Fibroblast of lung (primary cell): ENCODE data around the gene GCC2. TPM values are rescaled to one million over a fixed set of nuclear protein-coding genes. Genes with fewer than 3 reads are reported as not detected.
"Not testable (repeated sequence)": the region's sequence is repeated elsewhere in the genome, so short reads cannot be mapped to it uniquely, and the experiment has no call there.

Experiments
- DNase-seq, 2 donors: peaks; one replicate each; pipeline versions ENCODE4 v3.0.0 to v3.0.0-alpha.2; 2010; ENCODE audit warnings: low read depth in 2 of 2
- H2AFZ ChIP-seq: 2 replicates; pipeline ENCODE4 v1.5.1; 2012; ENCODE audit warnings: low read length, control low read depth, inconsistent platforms
- H3K27ac ChIP-seq: 2 replicates; pipeline ENCODE4 v1.5.1; 2011; ENCODE audit warnings: low read length, control low read depth; ENCODE audit not compliant: insufficient read depth
- H3K27me3 ChIP-seq: 2 replicates; pipeline ENCODE4 v1.5.1; 2011; ENCODE audit warnings: mild to moderate bottlenecking, low read length; ENCODE audit not compliant: control insufficient read depth, insufficient read depth
- H3K36me3 ChIP-seq: 2 replicates; pipeline ENCODE4 v1.5.1; 2011; ENCODE audit warnings: low read length; ENCODE audit not compliant: control insufficient read depth, insufficient read depth
- H3K4me1 ChIP-seq: 2 replicates; pipeline ENCODE4 v1.5.1; 2011; ENCODE audit warnings: low read length; ENCODE audit not compliant: control insufficient read depth, insufficient read depth; ENCODE audit errors: extremely low read depth
- H3K4me2 ChIP-seq: 2 replicates; pipeline ENCODE4 v1.5.1; 2011; ENCODE audit warnings: low read length, control low read depth; ENCODE audit not compliant: insufficient read depth; ENCODE audit errors: extremely low read depth
- H3K4me3 ChIP-seq, 4 experiments: fragments of 200-600 bp in 1 of 4; sonication (generic) in 1 of 4; replicated peaks in 1 of 4; 2 replicates each; pipeline ENCODE4 v1.5.1; 2011 to 2016; ENCODE audit warnings: low read length in 4 of 4, low read depth in 3 of 4, mild to moderate bottlenecking in 3 of 4, control low read depth in 2 of 4, inconsistent platforms in 1 of 4, mixed read lengths in 1 of 4; ENCODE audit not compliant: insufficient read depth in 1 of 4; ENCODE audit errors: control extremely low read depth in 1 of 4
- H3K79me2 ChIP-seq: 2 replicates; pipeline ENCODE4 v1.5.1; 2012; ENCODE audit warnings: mild to moderate bottlenecking, low read length, inconsistent platforms; ENCODE audit not compliant: control insufficient read depth, insufficient read depth
- H3K9ac ChIP-seq: 2 replicates; pipeline ENCODE4 v1.5.1; 2011; ENCODE audit warnings: mild to moderate bottlenecking, low read length, control low read depth; ENCODE audit not compliant: insufficient read depth
- H3K9me3 ChIP-seq: 2 replicates; pipeline ENCODE4 v1.5.1; 2012; ENCODE audit warnings: low read depth, low read length; ENCODE audit not compliant: control insufficient read depth, insufficient read depth
- H4K20me1 ChIP-seq: 2 replicates; pipeline ENCODE4 v1.5.1; 2011; ENCODE audit warnings: low read length; ENCODE audit not compliant: control insufficient read depth, insufficient read depth; ENCODE audit errors: extremely low read depth
- EZH2 ChIP-seq: IDR thresholded peaks from 2 replicates; pipeline ENCODE4 v1.5.1; 2012; ENCODE audit warnings: low read length, control low read depth, mild to moderate bottlenecking; ENCODE audit errors: missing control alignments
- polyA plus RNA-seq, 2 donors: library from polyadenylated mRNA; depleted of rRNA in 1 of 2; stranded (reverse) in 1 of 2; unstranded in 1 of 2; fragments of >200 nt; gene quantifications; 2 replicates each; pipeline ENCODE4 v1.2.1, GENCODE V29; 2011 to 2012; ENCODE audit warnings: missing spikeins in 1 of 2
- total RNA-seq: library from RNA; depleted of rRNA; stranded (reverse); fragments of >200 nt; gene quantifications from 2 replicates; pipeline ENCODE4 v1.2.1, GENCODE V29; 2014
- TF ChIP-seq, protein P1 (sequence below), 2 donors: IDR thresholded peaks in 1 of 2; conservative IDR thresholded peaks in 1 of 2; 1 replicate in 1 of 2; 2 replicates in 1 of 2; pipeline ENCODE4 v1.5.1; 2011 to 2012; ENCODE audit warnings: low read length in 2 of 2, control low read depth in 1 of 2, inconsistent platforms in 1 of 2, low read depth in 1 of 2, mild to moderate bottlenecking in 1 of 2

The GCC2 gene
- total and polyA plus RNA-seq, 2 donors (not counting 1 experiment from before 2014, with no cell fraction given) = 16.3 to 26.4 TPM

DNA sequence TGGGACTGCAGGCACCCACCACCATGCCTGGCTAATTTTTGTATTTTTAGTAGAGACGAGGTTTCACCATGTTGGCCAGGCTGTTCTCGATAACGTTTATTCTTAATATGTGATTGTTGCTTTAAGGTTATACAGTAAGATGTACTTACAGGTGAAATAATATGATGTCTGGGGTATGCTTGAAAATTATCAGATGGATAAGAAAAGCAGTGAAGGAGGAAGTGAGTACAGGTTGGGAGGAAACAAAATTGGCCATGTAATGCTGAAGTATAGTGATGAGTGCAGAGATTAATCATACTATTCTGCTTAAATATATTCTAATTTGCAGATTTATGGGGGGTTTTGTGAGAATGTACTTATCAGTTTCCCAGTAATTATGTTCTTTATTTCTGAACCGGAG lies 3.0 kb downstream of the GCC2 start:
- no peak for DNase-seq
- no peak overlapping the region for H3K4me3 ChIP-seq
- TF ChIP-seq, protein P1, sequence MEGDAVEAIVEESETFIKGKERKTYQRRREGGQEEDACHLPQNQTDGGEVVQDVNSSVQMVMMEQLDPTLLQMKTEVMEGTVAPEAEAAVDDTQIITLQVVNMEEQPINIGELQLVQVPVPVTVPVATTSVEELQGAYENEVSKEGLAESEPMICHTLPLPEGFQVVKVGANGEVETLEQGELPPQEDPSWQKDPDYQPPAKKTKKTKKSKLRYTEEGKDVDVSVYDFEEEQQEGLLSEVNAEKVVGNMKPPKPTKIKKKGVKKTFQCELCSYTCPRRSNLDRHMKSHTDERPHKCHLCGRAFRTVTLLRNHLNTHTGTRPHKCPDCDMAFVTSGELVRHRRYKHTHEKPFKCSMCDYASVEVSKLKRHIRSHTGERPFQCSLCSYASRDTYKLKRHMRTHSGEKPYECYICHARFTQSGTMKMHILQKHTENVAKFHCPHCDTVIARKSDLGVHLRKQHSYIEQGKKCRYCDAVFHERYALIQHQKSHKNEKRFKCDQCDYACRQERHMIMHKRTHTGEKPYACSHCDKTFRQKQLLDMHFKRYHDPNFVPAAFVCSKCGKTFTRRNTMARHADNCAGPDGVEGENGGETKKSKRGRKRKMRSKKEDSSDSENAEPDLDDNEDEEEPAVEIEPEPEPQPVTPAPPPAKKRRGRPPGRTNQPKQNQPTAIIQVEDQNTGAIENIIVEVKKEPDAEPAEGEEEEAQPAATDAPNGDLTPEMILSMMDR (conservative IDR thresholded peaks at IDR 0.05 in 1 of 2, IDR thresholded peaks at IDR 0.05 in 1 of 2; ENCODE audit: low read depth in 1 of 2, low read length in 2 of 2) = no peak
- TF ChIP-seq EZH2 = no peak
- no peaks in the 10 kb centered on the region for H3K9me3 ChIP-seq
- no peak overlapping the region for H3K27ac ChIP-seq
- H2AFZ ChIP-seq = no peak overlapping the region
- H3K4me1 ChIP-seq = peaks cover 2% of the 10 kb centered on the region
- peaks cover 2% of the 10 kb centered on the region for H3K36me3 ChIP-seq
- H3K79me2 ChIP-seq = peaks cover 2% of the 10 kb centered on the region
- H4K20me1 ChIP-seq = no peaks in the 10 kb centered on the region
- H3K9ac ChIP-seq = no peak overlapping the region
- H3K4me2 ChIP-seq = no peak overlapping the region
- H3K27me3 ChIP-seq = no peaks in the 10 kb centered on the region

DNA sequence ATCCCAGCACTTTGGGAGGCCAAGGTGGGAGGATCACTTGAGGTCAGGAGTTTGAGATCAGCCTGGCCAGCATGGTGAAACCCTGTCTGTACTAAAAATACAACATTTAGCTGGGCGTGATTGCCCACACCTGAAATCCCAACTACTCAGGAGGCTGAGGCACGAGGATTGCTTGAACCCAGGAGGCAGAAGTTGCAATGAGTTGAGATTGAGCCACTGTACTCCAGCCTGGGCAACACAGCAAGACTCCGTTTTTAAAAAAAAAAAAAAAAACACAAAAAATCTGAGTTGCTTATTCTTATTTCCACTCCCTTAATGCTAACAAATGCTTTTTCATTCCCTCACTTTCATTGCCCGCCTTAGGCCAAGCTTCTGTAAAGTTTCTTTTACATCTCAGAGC lies 4.5 kb downstream of the GCC2 start:
- H3K27me3 ChIP-seq, H3K9ac ChIP-seq, H2AFZ ChIP-seq, H3K79me2 ChIP-seq, H3K4me1 ChIP-seq, H4K20me1 ChIP-seq, H3K4me2 ChIP-seq, DNase-seq, H3K27ac ChIP-seq, H3K9me3 ChIP-seq, H3K4me3 ChIP-seq, H3K36me3 ChIP-seq: not testable (repeated sequence)

DNA sequence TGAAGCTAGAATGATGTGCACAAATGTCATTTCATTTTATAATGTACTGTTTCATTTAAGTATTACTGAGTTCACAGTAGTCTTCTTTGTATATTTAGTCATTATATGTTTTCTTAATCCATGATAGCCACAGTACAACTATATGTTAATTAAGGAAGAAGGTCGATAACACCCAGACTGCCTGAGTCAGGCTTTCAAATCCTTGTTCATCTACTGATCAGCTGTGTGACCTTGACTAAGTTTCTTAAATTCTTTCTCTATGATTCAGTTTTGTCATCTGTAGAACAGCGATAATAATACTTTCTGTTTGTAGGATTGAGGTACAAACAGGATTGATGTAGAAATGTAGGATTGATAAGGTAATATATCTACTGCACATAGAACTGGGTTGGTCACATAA lies 5.4 kb downstream of the GCC2 start:
- Histone ChIP-seq H3K4me1 (no peaks in the 10 kb centered on the region), H3K79me2 (peaks cover 2% of the 10 kb centered on the region), H2AFZ (no peak overlapping the region), H3K9me3 (no peaks in the 10 kb centered on the region), H3K36me3 (peaks cover 2% of the 10 kb centered on the region), H4K20me1 (no peaks in the 10 kb centered on the region), H3K27ac (no peak overlapping the region), H3K4me2 (no peak overlapping the region), H3K9ac (no peak overlapping the region), H3K27me3 (no peaks in the 10 kb centered on the region), H3K4me3 (no peak overlapping the region)
- no peak for TF ChIP-seq EZH2
- TF ChIP-seq, protein P1 (conservative IDR thresholded peaks at IDR 0.05 in 1 of 2, IDR thresholded peaks at IDR 0.05 in 1 of 2; ENCODE audit: low read depth in 1 of 2, low read length in 2 of 2) = no peak
- DNase-seq = peak in 1 of 2 donors; percentile 20
